Measurements from ENCODE around the gene RBM11. TPM values are rescaled to one million over a fixed set of nuclear protein-coding genes. Genes with fewer than 3 reads are reported as not detected.

Gene RBM11
- total RNA-seq, 1 donor from 2014 or later, result 2.6 TPM

- TF ChIP-seq CTCF (IDR thresholded peaks at IDR 0.05), result no peak
- Histone ChIP-seq H3K9me3 (no peaks in the 10 kb centered on the region), H3K27ac (no peak overlapping the region), H3K27me3 (ENCODE audit: low read depth) (peaks cover 17% of the 10 kb centered on the region), H3K4me3 (no peak overlapping the region), H3K4me1 (peaks cover 6% of the 10 kb centered on the region), H3K36me3 (no peaks in the 10 kb centered on the region)
- intact Hi-C loops (cut with DNase I), result no loop called here
- ATAC-seq (no peak), DNase-seq (no peak)
Measured at GRCh38 chr21:14270631-14271030, 54.7 kb downstream of the RBM11 start.

GRCh38 chr21:14271053-14271452 lies 55.1 kb downstream of the RBM11 start:
- peaks cover 17% of the 10 kb centered on the region for H3K27me3 ChIP-seq (ENCODE audit: low read depth)
- peaks cover 6% of the 10 kb centered on the region for H3K4me1 ChIP-seq
- no peak overlapping the region for H3K4me3 ChIP-seq
- no peaks in the 10 kb centered on the region for H3K9me3 ChIP-seq
- no peak for DNase-seq
- H3K27ac ChIP-seq, result no peak overlapping the region
- intact Hi-C loops (cut with DNase I), result no loop called here
- H3K36me3 ChIP-seq, result no peaks in the 10 kb centered on the region
- no peak for TF ChIP-seq CTCF (IDR thresholded peaks at IDR 0.05)
- ATAC-seq, result peak in 1 of 2 donors; percentile 31

- DNase-seq (no peak), ATAC-seq (no peak)
- Histone ChIP-seq H3K36me3 (no peaks in the 10 kb centered on the region), H3K4me1 (peaks cover 6% of the 10 kb centered on the region), H3K27me3 (ENCODE audit: low read depth) (peaks cover 17% of the 10 kb centered on the region), H3K9me3 (no peaks in the 10 kb centered on the region), H3K27ac (no peak overlapping the region), H3K4me3 (no peak overlapping the region)
- no peak for TF ChIP-seq CTCF (IDR thresholded peaks at IDR 0.05)
- intact Hi-C loops (cut with DNase I), result no loop called here
Measured at GRCh38 chr21:14271641-14272040, 55.7 kb downstream of the RBM11 start.

GRCh38 chr21:14273736-14274538 lies 58.0 kb downstream of the RBM11 start:
- Histone ChIP-seq H3K4me3 (peak overlapping the region; percentile 50), H3K9me3 (no peaks in the 10 kb centered on the region), H3K36me3 (no peaks in the 10 kb centered on the region), H3K27me3 (ENCODE audit: low read depth) (peaks cover 17% of the 10 kb centered on the region), H3K27ac (peak overlapping the region; percentile 24), H3K4me1 (peaks cover 6% of the 10 kb centered on the region)
- no peak for TF ChIP-seq CTCF (IDR thresholded peaks at IDR 0.05)
- DNase-seq, result peak; percentile 83
- intact Hi-C loops (cut with DNase I), result no loop called here
- peak; percentile 85 for ATAC-seq

GRCh38 chr21:14275702-14276205 lies 59.8 kb downstream of the RBM11 start:
- peaks cover 6% of the 10 kb centered on the region for H3K4me1 ChIP-seq
- H3K27me3 ChIP-seq (ENCODE audit: low read depth), result peaks cover 17% of the 10 kb centered on the region
- no peaks in the 10 kb centered on the region for H3K9me3 ChIP-seq
- peak; percentile 72 to 74 for ATAC-seq
- H3K27ac ChIP-seq, result no peak overlapping the region
- no peak overlapping the region for H3K4me3 ChIP-seq
- no peak for DNase-seq
- intact Hi-C loops (cut with DNase I), result no loop called here
- TF ChIP-seq CTCF (IDR thresholded peaks at IDR 0.05), result no peak
- no peaks in the 10 kb centered on the region for H3K36me3 ChIP-seq

Other genes starting within 250 kb of the RBM11 start
- gene LIPI, start 5.2 kb upstream of the RBM11 start, total RNA-seq, result not detected
- 19.0 TPM for gene HSPA13, start 167.0 kb downstream of the RBM11 start, total RNA-seq